ENCODE measurements around the gene MED31. TPM values are rescaled to one million over a fixed set of nuclear protein-coding genes. Genes with fewer than 3 reads are reported as not detected.

The MED31 gene
- polyA plus RNA-seq, 1 donor from 2014 or later, result 27.3 TPM

GRCh38 chr17:6668219-6668618 lies 16.8 kb upstream of the MED31 start:
- Histone ChIP-seq H3K27me3 (ENCODE audit: insufficient read depth, low read depth, low read length) (no peaks in the 10 kb centered on the region), H3K9ac (ENCODE audit: low read length) (no peak overlapping the region), H3K27ac (ENCODE audit: low read length) (no peak overlapping the region), H2AFZ (ENCODE audit: low read depth, low read length) (no peak overlapping the region), H3F3A (ENCODE audit: insufficient read depth, low read length, poor library complexity, severe bottlenecking) (no peaks in the 10 kb centered on the region), H4K20me1 (ENCODE audit: insufficient read depth) (no peaks in the 10 kb centered on the region), H3K9me3 (ENCODE audit: low read length) (no peaks in the 10 kb centered on the region), H3K9me2 (ENCODE audit: insufficient read depth, low read length) (no peaks in the 10 kb centered on the region), H3K4me2 (ENCODE audit: low read length) (no peak overlapping the region), H3K79me2 (replicated peaks; ENCODE audit: insufficient read depth, low read length) (no peaks in the 10 kb centered on the region), H3K36me3 (ENCODE audit: insufficient read depth, low read length) (no peaks in the 10 kb centered on the region), H3K4me3 (ENCODE audit: low read length) (no peak overlapping the region)
- TF ChIP-seq TAF1 (IDR thresholded peaks at IDR 0.05; ENCODE audit: low read depth), result no peak

GRCh38 chr17:6667516-6667915 lies 16.1 kb upstream of the MED31 start:
- Histone ChIP-seq H3K4me3 (ENCODE audit: low read length) (no peak overlapping the region), H3K27ac (ENCODE audit: low read length) (no peak overlapping the region), H2AFZ (ENCODE audit: low read depth, low read length) (no peak overlapping the region), H3F3A (ENCODE audit: insufficient read depth, low read length, poor library complexity, severe bottlenecking) (no peaks in the 10 kb centered on the region), H3K9me3 (ENCODE audit: low read length) (no peaks in the 10 kb centered on the region), H3K36me3 (ENCODE audit: insufficient read depth, low read length) (no peaks in the 10 kb centered on the region), H3K9ac (ENCODE audit: low read length) (no peak overlapping the region), H3K9me2 (ENCODE audit: insufficient read depth, low read length) (no peaks in the 10 kb centered on the region), H3K4me2 (ENCODE audit: low read length) (no peak overlapping the region), H3K79me2 (replicated peaks; ENCODE audit: insufficient read depth, low read length) (no peaks in the 10 kb centered on the region), H3K27me3 (ENCODE audit: insufficient read depth, low read depth, low read length) (no peaks in the 10 kb centered on the region), H4K20me1 (ENCODE audit: insufficient read depth) (no peaks in the 10 kb centered on the region)
- no peak for TF ChIP-seq SMC3 (conservative IDR thresholded peaks at IDR 0.05; ENCODE audit: poor library complexity)
- no peak for TF ChIP-seq EP300 (conservative IDR thresholded peaks at IDR 0.05; ENCODE audit: poor library complexity, severe bottlenecking)
- TF ChIP-seq, protein P1, sequence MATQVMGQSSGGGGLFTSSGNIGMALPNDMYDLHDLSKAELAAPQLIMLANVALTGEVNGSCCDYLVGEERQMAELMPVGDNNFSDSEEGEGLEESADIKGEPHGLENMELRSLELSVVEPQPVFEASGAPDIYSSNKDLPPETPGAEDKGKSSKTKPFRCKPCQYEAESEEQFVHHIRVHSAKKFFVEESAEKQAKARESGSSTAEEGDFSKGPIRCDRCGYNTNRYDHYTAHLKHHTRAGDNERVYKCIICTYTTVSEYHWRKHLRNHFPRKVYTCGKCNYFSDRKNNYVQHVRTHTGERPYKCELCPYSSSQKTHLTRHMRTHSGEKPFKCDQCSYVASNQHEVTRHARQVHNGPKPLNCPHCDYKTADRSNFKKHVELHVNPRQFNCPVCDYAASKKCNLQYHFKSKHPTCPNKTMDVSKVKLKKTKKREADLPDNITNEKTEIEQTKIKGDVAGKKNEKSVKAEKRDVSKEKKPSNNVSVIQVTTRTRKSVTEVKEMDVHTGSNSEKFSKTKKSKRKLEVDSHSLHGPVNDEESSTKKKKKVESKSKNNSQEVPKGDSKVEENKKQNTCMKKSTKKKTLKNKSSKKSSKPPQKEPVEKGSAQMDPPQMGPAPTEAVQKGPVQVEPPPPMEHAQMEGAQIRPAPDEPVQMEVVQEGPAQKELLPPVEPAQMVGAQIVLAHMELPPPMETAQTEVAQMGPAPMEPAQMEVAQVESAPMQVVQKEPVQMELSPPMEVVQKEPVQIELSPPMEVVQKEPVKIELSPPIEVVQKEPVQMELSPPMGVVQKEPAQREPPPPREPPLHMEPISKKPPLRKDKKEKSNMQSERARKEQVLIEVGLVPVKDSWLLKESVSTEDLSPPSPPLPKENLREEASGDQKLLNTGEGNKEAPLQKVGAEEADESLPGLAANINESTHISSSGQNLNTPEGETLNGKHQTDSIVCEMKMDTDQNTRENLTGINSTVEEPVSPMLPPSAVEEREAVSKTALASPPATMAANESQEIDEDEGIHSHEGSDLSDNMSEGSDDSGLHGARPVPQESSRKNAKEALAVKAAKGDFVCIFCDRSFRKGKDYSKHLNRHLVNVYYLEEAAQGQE (IDR thresholded peaks at IDR 0.05; ENCODE audit: borderline replicate concordance), result no peak
- TF ChIP-seq POLR2AphosphoS5 (IDR thresholded peaks at IDR 0.05), result no peak
- TF ChIP-seq TAF1 (IDR thresholded peaks at IDR 0.05; ENCODE audit: low read depth), result no peak
- no peak for TF ChIP-seq RAD21 (conservative IDR thresholded peaks at IDR 0.05)
- no peak for TF ChIP-seq MXI1 (conservative IDR thresholded peaks at IDR 0.05; ENCODE audit: poor library complexity, severe bottlenecking)
- no peak for TF ChIP-seq CTCF (IDR thresholded peaks at IDR 0.05; ENCODE audit: poor library complexity, severe bottlenecking)
- TF ChIP-seq EZH2 (IDR thresholded peaks at IDR 0.05; ENCODE audit: borderline replicate concordance, insufficient read depth, low read length, poor library complexity, severe bottlenecking), result no peak

DNA sequence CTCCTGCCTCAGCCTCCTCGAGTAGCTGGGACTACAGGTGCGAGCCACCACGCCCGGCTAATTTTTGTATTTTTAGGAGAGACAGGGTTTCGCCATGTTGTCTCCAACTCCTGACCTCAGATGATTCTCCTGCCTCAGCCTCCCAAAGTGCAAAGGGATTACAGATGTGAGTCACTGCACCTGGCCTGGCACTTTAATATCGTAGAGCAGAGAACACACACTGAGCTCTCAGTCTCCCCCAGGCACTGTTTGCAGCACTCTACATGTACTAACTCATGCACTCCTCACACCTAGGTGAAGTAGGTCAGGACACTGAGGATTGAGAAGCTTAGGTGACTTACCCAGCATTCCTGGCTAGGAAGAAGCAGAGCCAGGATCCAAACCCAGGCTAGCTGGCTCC lies 15.2 kb upstream of the MED31 start:
- H3K9ac ChIP-seq (ENCODE audit: low read length), result no peak overlapping the region
- no peaks in the 10 kb centered on the region for H3K79me2 ChIP-seq (replicated peaks; ENCODE audit: insufficient read depth, low read length)
- no peaks in the 10 kb centered on the region for H3F3A ChIP-seq (ENCODE audit: insufficient read depth, low read length, poor library complexity, severe bottlenecking)
- H3K36me3 ChIP-seq (ENCODE audit: insufficient read depth, low read length), result no peaks in the 10 kb centered on the region
- no peaks in the 10 kb centered on the region for H3K27me3 ChIP-seq (ENCODE audit: insufficient read depth, low read depth, low read length)
- no peaks in the 10 kb centered on the region for H4K20me1 ChIP-seq (ENCODE audit: insufficient read depth)
- H3K4me2 ChIP-seq (ENCODE audit: low read length), result no peak overlapping the region
- no peaks in the 10 kb centered on the region for H3K9me3 ChIP-seq (ENCODE audit: low read length)
- TF ChIP-seq MXI1 (conservative IDR thresholded peaks at IDR 0.05; ENCODE audit: poor library complexity, severe bottlenecking) (no peak), CTCF (IDR thresholded peaks at IDR 0.05; ENCODE audit: poor library complexity, severe bottlenecking) (no peak), TAF1 (IDR thresholded peaks at IDR 0.05; ENCODE audit: low read depth) (no peak), EZH2 (IDR thresholded peaks at IDR 0.05; ENCODE audit: borderline replicate concordance, insufficient read depth, low read length, poor library complexity, severe bottlenecking) (no peak), SMC3 (conservative IDR thresholded peaks at IDR 0.05; ENCODE audit: poor library complexity) (no peak), EP300 (conservative IDR thresholded peaks at IDR 0.05; ENCODE audit: poor library complexity, severe bottlenecking) (no peak), RAD21 (conservative IDR thresholded peaks at IDR 0.05) (no peak), POLR2AphosphoS5 (IDR thresholded peaks at IDR 0.05) (no peak)
- TF ChIP-seq, protein P1 (IDR thresholded peaks at IDR 0.05; ENCODE audit: borderline replicate concordance), result no peak
- no peak overlapping the region for H3K4me3 ChIP-seq (ENCODE audit: low read length)
- no peaks in the 10 kb centered on the region for H3K9me2 ChIP-seq (ENCODE audit: insufficient read depth, low read length)
- H3K27ac ChIP-seq (ENCODE audit: low read length), result no peak overlapping the region
- H2AFZ ChIP-seq (ENCODE audit: low read depth, low read length), result no peak overlapping the region

All from neural cell (in vitro differentiated cells).